AG09319 (cell line): Measurements from ENCODE around the gene GRIPAP1.

Source experiments
- DNase-seq: peaks from one replicate; pipeline ENCODE4 v3.0.0-alpha.2; 2010; ENCODE audit warnings: low read depth; ENCODE audit errors: extremely low read depth
- TF ChIP-seq, protein P1 (sequence below): IDR thresholded peaks from 2 replicates; pipeline ENCODE4 v1.5.1; 2011; ENCODE audit warnings: low read depth, mild to moderate bottlenecking, inconsistent platforms, low read length, moderate library complexity

The GRIPAP1 gene

GRCh38 chrX:48968377-48968776, 33.7 kb downstream of the GRIPAP1 start:
- no peak for DNase-seq
- TF ChIP-seq, protein P1, sequence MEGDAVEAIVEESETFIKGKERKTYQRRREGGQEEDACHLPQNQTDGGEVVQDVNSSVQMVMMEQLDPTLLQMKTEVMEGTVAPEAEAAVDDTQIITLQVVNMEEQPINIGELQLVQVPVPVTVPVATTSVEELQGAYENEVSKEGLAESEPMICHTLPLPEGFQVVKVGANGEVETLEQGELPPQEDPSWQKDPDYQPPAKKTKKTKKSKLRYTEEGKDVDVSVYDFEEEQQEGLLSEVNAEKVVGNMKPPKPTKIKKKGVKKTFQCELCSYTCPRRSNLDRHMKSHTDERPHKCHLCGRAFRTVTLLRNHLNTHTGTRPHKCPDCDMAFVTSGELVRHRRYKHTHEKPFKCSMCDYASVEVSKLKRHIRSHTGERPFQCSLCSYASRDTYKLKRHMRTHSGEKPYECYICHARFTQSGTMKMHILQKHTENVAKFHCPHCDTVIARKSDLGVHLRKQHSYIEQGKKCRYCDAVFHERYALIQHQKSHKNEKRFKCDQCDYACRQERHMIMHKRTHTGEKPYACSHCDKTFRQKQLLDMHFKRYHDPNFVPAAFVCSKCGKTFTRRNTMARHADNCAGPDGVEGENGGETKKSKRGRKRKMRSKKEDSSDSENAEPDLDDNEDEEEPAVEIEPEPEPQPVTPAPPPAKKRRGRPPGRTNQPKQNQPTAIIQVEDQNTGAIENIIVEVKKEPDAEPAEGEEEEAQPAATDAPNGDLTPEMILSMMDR, result no peak

GRCh38 chrX:48966796-48967579, 35.1 kb downstream of the GRIPAP1 start:
- TF ChIP-seq, protein P1, result no peak
- no peak for DNase-seq

- TF ChIP-seq, protein P1, result no peak
- no peak for DNase-seq
These were observed 36.1 kb downstream of the GRIPAP1 start for GRCh38 chrX:48965959-48966358.

DNA sequence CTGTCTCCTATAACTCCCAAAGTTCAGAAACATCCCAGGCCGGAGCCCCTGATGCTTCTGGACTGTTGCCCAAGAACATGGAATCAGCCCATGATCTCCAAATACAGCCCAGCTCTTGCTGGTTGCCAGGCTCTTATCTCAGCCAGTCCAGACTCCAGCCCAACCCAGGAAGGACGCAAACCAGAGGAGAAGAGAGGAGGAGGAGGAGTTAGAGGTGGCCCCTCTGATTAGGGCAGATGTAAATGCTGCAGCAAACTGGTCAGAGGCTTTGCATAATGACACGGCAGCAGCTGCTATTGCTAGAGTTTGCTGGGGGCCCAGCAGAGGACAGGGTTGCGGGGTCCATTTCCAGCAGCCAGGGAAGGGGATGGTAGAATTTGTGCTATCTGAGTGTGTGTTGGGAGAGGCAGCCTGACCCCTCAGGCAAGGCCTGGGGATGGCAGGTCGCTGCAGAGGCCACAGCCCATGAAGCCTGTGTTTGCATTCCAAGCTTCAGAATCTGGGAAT, 40.4 kb downstream of the GRIPAP1 start:
- DNase-seq, result no peak
- TF ChIP-seq, protein P1, result no peak

- TF ChIP-seq, protein P1, result no peak
- no peak for DNase-seq
These were observed 41.8 kb downstream of the GRIPAP1 start for GRCh38 chrX:48960291-48960690.

- TF ChIP-seq, protein P1, result no peak
- peak; percentile 35 for DNase-seq
These were observed 43.4 kb downstream of the GRIPAP1 start for GRCh38 chrX:48958635-48959094.

DNA sequence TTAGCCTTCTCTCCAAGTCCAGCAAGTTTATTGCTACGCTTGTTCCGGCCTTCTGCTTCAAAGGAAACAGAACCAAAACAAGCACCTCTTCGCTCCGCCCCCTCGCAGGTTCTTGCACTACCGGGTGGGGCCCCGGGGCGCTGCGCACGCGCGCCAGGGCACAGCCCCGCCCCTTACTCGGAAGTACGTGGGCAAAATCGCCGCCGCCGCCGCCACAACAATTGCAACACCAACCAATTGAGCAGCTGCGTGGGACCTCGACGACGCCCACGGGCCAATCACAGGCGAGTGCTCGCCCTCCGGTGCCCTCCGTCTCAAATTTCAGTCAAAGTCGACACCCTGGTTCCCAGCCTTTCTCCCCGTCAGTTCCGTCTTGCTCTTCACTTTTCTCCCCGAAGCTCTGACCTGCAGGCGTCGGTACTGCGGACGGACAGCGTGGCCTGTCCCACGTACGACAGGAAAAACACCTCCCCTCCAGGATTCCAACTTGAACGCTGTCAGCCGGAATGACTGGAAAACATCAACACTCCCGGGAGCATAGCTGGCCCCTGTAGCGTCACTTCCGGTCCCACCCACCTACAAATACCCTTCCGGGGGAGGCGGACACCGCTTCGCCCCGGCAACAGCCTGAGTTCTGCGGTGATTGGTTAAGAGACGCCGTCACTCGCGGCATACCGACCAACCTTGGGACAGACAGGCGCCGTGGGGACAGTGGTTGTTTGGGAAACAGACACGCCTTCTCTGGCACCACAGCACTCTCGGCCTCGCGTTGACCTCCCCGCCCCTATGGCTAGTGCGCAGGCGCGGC, 44.0 kb downstream of the GRIPAP1 start:
- peak; percentile 97 for DNase-seq
- TF ChIP-seq, protein P1, result no peak
